ENCODE data around the gene RBFOX1.

Gene RBFOX1

GRCh38 chr16:7653746-7654461 is 321.3 kb downstream of the RBFOX1 start:
- no peak for DNase-seq (ENCODE audit: low read depth in 1 of 2, low spot score in 1 of 2)

GRCh38 chr16:7675628-7676027 is 343.0 kb downstream of the RBFOX1 start:
- DNase-seq (ENCODE audit: low read depth in 1 of 2, low spot score in 1 of 2): no peak

GRCh38 chr16:7680296-7680695 is 347.7 kb downstream of the RBFOX1 start:
- no peak for DNase-seq (ENCODE audit: low read depth in 1 of 2, low spot score in 1 of 2)

- no peak for DNase-seq (ENCODE audit: low read depth in 1 of 2, low spot score in 1 of 2)
Observed at GRCh38 chr16:7688811-7689210, 356.2 kb downstream of the RBFOX1 start.

- no peak for DNase-seq (ENCODE audit: low read depth in 1 of 2, low spot score in 1 of 2)
Observed at GRCh38 chr16:7689234-7689633, 356.6 kb downstream of the RBFOX1 start.

GRCh38 chr16:7691533-7691932 is 358.9 kb downstream of the RBFOX1 start:
- DNase-seq (ENCODE audit: low read depth in 1 of 2, low spot score in 1 of 2): no peak

- no peak for DNase-seq (ENCODE audit: low read depth in 1 of 2, low spot score in 1 of 2)
Observed at GRCh38 chr16:7703672-7704071, 371.0 kb downstream of the RBFOX1 start.

- no peak for DNase-seq (ENCODE audit: low read depth in 1 of 2, low spot score in 1 of 2)
Observed at GRCh38 chr16:7705885-7706284, 373.2 kb downstream of the RBFOX1 start.

- DNase-seq (ENCODE audit: low read depth in 1 of 2, low spot score in 1 of 2): no peak
Observed at GRCh38 chr16:7709186-7709585, 376.5 kb downstream of the RBFOX1 start.

- DNase-seq (ENCODE audit: low read depth in 1 of 2, low spot score in 1 of 2): no peak
Observed at GRCh38 chr16:7713244-7713643, 380.6 kb downstream of the RBFOX1 start.

GRCh38 chr16:7714775-7715174 is 382.1 kb downstream of the RBFOX1 start:
- no peak for DNase-seq (ENCODE audit: low read depth in 1 of 2, low spot score in 1 of 2)

- no peak for DNase-seq (ENCODE audit: low read depth in 1 of 2, low spot score in 1 of 2)
Observed at GRCh38 chr16:7716660-7717550, 384.3 kb downstream of the RBFOX1 start.

- DNase-seq (ENCODE audit: low read depth in 1 of 2, low spot score in 1 of 2): no peak
Observed at GRCh38 chr16:7722761-7723160, 390.1 kb downstream of the RBFOX1 start.

- DNase-seq (ENCODE audit: low read depth in 1 of 2, low spot score in 1 of 2): no peak
Observed at GRCh38 chr16:7731141-7731540, 398.5 kb downstream of the RBFOX1 start.

GRCh38 chr16:7736138-7736665 is 403.6 kb downstream of the RBFOX1 start:
- no peak for DNase-seq (ENCODE audit: low read depth in 1 of 2, low spot score in 1 of 2)

- no peak for DNase-seq (ENCODE audit: low read depth in 1 of 2, low spot score in 1 of 2)
Observed at GRCh38 chr16:7742626-7743025, 410.0 kb downstream of the RBFOX1 start.

GRCh38 chr16:7744546-7745264 is 412.1 kb downstream of the RBFOX1 start:
- no peak for DNase-seq (ENCODE audit: low read depth in 1 of 2, low spot score in 1 of 2)

- no peak for DNase-seq (ENCODE audit: low read depth in 1 of 2, low spot score in 1 of 2)
Observed at GRCh38 chr16:7745276-7745675, 412.6 kb downstream of the RBFOX1 start.

- no peak for DNase-seq (ENCODE audit: low read depth in 1 of 2, low spot score in 1 of 2)
Observed at GRCh38 chr16:7746941-7747340, 414.3 kb downstream of the RBFOX1 start.

GRCh38 chr16:7748522-7748921 is 415.9 kb downstream of the RBFOX1 start:
- DNase-seq (ENCODE audit: low read depth in 1 of 2, low spot score in 1 of 2): no peak

GRCh38 chr16:7755347-7755882 is 422.8 kb downstream of the RBFOX1 start:
- no peak for DNase-seq (ENCODE audit: low read depth in 1 of 2, low spot score in 1 of 2)

All from activated T-helper 1 cell treated with anti-CD3 and anti-CD28 coated beads, Interleukin-2, amount 50 U/mL, for 16 hours (primary cell).